Measurements from ENCODE around the gene CD96.

DNA sequence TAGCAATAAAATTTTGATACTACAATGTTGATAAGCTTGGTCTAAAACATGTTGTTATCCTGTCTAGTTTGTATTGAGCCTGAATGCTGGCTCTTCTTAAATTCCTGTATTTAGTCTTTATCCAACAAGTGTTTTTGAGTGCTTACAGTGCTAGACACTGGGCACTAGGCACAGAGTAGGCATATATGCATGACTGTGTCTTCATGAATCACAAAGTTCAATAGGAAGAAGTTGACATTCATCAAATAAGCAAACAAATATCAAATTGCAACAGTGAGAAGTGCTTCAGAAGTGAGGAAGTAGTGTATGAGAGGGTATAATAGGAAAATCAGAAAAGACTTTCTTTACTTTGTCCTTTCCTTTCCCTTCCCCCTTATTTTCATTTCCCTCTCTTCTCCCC, 6.8 kb downstream of the CD96 start:
- TF ChIP-seq, protein P1, sequence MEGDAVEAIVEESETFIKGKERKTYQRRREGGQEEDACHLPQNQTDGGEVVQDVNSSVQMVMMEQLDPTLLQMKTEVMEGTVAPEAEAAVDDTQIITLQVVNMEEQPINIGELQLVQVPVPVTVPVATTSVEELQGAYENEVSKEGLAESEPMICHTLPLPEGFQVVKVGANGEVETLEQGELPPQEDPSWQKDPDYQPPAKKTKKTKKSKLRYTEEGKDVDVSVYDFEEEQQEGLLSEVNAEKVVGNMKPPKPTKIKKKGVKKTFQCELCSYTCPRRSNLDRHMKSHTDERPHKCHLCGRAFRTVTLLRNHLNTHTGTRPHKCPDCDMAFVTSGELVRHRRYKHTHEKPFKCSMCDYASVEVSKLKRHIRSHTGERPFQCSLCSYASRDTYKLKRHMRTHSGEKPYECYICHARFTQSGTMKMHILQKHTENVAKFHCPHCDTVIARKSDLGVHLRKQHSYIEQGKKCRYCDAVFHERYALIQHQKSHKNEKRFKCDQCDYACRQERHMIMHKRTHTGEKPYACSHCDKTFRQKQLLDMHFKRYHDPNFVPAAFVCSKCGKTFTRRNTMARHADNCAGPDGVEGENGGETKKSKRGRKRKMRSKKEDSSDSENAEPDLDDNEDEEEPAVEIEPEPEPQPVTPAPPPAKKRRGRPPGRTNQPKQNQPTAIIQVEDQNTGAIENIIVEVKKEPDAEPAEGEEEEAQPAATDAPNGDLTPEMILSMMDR (conservative IDR thresholded peaks at IDR 0.05 in 1 of 2, IDR thresholded peaks at IDR 0.05 in 1 of 2; ENCODE audit: extremely low read depth in 1 of 2, insufficient read depth in 1 of 2, low read depth in 1 of 2, low read length in 2 of 2): no peak
- no peak for TF ChIP-seq EZH2 (IDR thresholded peaks at IDR 0.05; ENCODE audit: borderline replicate concordance, low read length)
